ENCODE results near the gene ZNF507. TPM values are rescaled to one million over a fixed set of nuclear protein-coding genes. Genes with fewer than 3 reads are reported as not detected.

ZNF507 gene
- polyA plus RNA-seq, 1 donor (not counting 4 experiments of a cell fraction or from before 2014, with no cell fraction given) = 10.2 TPM

- no peak for FAIRE-seq
- H3K9me1 ChIP-seq (ENCODE audit: control insufficient read depth, extremely low read depth, insufficient read depth, low read length) = no peaks in the 10 kb centered on the region
- H3K27ac ChIP-seq (ENCODE audit: control insufficient read depth, insufficient read depth, low read length) = no peak overlapping the region
- TF ChIP-seq, protein P1, sequence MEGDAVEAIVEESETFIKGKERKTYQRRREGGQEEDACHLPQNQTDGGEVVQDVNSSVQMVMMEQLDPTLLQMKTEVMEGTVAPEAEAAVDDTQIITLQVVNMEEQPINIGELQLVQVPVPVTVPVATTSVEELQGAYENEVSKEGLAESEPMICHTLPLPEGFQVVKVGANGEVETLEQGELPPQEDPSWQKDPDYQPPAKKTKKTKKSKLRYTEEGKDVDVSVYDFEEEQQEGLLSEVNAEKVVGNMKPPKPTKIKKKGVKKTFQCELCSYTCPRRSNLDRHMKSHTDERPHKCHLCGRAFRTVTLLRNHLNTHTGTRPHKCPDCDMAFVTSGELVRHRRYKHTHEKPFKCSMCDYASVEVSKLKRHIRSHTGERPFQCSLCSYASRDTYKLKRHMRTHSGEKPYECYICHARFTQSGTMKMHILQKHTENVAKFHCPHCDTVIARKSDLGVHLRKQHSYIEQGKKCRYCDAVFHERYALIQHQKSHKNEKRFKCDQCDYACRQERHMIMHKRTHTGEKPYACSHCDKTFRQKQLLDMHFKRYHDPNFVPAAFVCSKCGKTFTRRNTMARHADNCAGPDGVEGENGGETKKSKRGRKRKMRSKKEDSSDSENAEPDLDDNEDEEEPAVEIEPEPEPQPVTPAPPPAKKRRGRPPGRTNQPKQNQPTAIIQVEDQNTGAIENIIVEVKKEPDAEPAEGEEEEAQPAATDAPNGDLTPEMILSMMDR (optimal IDR thresholded peaks at IDR 0.05 in 1 of 3, IDR thresholded peaks at IDR 0.05 in 1 of 3, conservative IDR thresholded peaks at IDR 0.05 in 1 of 3; ENCODE audit: extremely low read depth in 1 of 3, insufficient read depth in 2 of 3, low read length in 3 of 3) = no peak
- no peak for TF ChIP-seq EZH2 (IDR thresholded peaks at IDR 0.05; ENCODE audit: low read length)
- no peak overlapping the region for H3K9ac ChIP-seq (ENCODE audit: control insufficient read depth, extremely low read depth, insufficient read depth, low read length)
- dilution Hi-C loops (cut with MboI; ENCODE audit: extremely low pct_ligation_motif_present, low sequenced_read_pairs) = no loop called here
- H3K4me3 ChIP-seq (ENCODE audit: control insufficient read depth in 2 of 3, extremely low read depth in 1 of 3, insufficient read depth in 2 of 3, low read depth in 1 of 3, low read length in 3 of 3) = no peak overlapping the region
- no peaks in the 10 kb centered on the region for H3K36me3 ChIP-seq (ENCODE audit: control insufficient read depth in 2 of 2, extremely low read depth in 1 of 2, insufficient read depth in 2 of 2, low read length in 2 of 2)
- H3K9me3 ChIP-seq (ENCODE audit: control insufficient read depth, low read depth, low read length) = no peaks in the 10 kb centered on the region
- H2AFZ ChIP-seq (ENCODE audit: control insufficient read depth, low read length) = no peak overlapping the region
- DNase-seq (ENCODE audit: low read depth, low spot score) = no peak
- no peaks in the 10 kb centered on the region for H3K27me3 ChIP-seq (ENCODE audit: control insufficient read depth, extremely low read depth, insufficient read depth, low read length)
- H3K4me1 ChIP-seq (ENCODE audit: control insufficient read depth, extremely low read depth, insufficient read depth, low read length) = no peaks in the 10 kb centered on the region
- no peaks in the 10 kb centered on the region for H3K79me2 ChIP-seq (ENCODE audit: control insufficient read depth, insufficient read depth, low read length)
- H3K4me2 ChIP-seq (ENCODE audit: control insufficient read depth, extremely low read depth, insufficient read depth, low read depth, low read length) = no peak overlapping the region
- no peaks in the 10 kb centered on the region for H4K20me1 ChIP-seq (ENCODE audit: control insufficient read depth, extremely low read depth, insufficient read depth, low read length)
Observed at GRCh38 chr19:32330213-32330857, 15.1 kb upstream of the ZNF507 start.

- Histone ChIP-seq H3K4me2 (ENCODE audit: control insufficient read depth, extremely low read depth, insufficient read depth, low read depth, low read length) (no peak overlapping the region), H3K9me1 (ENCODE audit: control insufficient read depth, extremely low read depth, insufficient read depth, low read length) (no peaks in the 10 kb centered on the region), H2AFZ (ENCODE audit: control insufficient read depth, low read length) (no peak overlapping the region), H4K20me1 (ENCODE audit: control insufficient read depth, extremely low read depth, insufficient read depth, low read length) (no peaks in the 10 kb centered on the region), H3K9me3 (ENCODE audit: control insufficient read depth, low read depth, low read length) (no peaks in the 10 kb centered on the region), H3K9ac (ENCODE audit: control insufficient read depth, extremely low read depth, insufficient read depth, low read length) (no peak overlapping the region), H3K4me3 (ENCODE audit: control insufficient read depth in 2 of 3, extremely low read depth in 1 of 3, insufficient read depth in 2 of 3, low read depth in 1 of 3, low read length in 3 of 3) (no peak overlapping the region), H3K4me1 (ENCODE audit: control insufficient read depth, extremely low read depth, insufficient read depth, low read length) (no peaks in the 10 kb centered on the region), H3K27ac (ENCODE audit: control insufficient read depth, insufficient read depth, low read length) (no peak overlapping the region), H3K27me3 (ENCODE audit: control insufficient read depth, extremely low read depth, insufficient read depth, low read length) (no peaks in the 10 kb centered on the region), H3K79me2 (ENCODE audit: control insufficient read depth, insufficient read depth, low read length) (no peaks in the 10 kb centered on the region), H3K36me3 (ENCODE audit: control insufficient read depth in 2 of 2, extremely low read depth in 1 of 2, insufficient read depth in 2 of 2, low read length in 2 of 2) (no peaks in the 10 kb centered on the region)
- TF ChIP-seq, protein P1 (optimal IDR thresholded peaks at IDR 0.05 in 1 of 3, IDR thresholded peaks at IDR 0.05 in 1 of 3, conservative IDR thresholded peaks at IDR 0.05 in 1 of 3; ENCODE audit: extremely low read depth in 1 of 3, insufficient read depth in 2 of 3, low read length in 3 of 3) = no peak
- no peak for TF ChIP-seq EZH2 (IDR thresholded peaks at IDR 0.05; ENCODE audit: low read length)
- no peak for FAIRE-seq
- DNase-seq (ENCODE audit: low read depth, low spot score) = no peak
- dilution Hi-C loops (cut with MboI; ENCODE audit: extremely low pct_ligation_motif_present, low sequenced_read_pairs) = no loop called here
Observed at GRCh38 chr19:32333227-32333626, 12.2 kb upstream of the ZNF507 start.

Measured in keratinocyte (primary cell).